Calu3 (cell line): ENCODE data around the gene MRNIP. TPM values are rescaled to one million over a fixed set of nuclear protein-coding genes. Genes with fewer than 3 reads are reported as not detected.

Experiments
- BruUV-seq: library from RNA; stranded (reverse); fragments of 400-500 nt; replicated peaks from 2 replicates; lab custom pipeline; 2021; lab: Mats Ljungman, UMichigan
- CTCF ChIA-PET: fragments of 300-600 bp; sonication (Branson Sonifier 250); formaldehyde crosslinking; loops from one replicate; lab custom pipeline; 2022; ENCODE audit warnings: antibody characterized with exemption; lab: Charles Lee
- DNase-seq: peaks from one replicate; pipeline ENCODE4 v3.0.0; 2022
- H3K27ac Mint-ChIP-seq: one replicate; pipeline ENCODE4 v1.8.0; 2022; ENCODE audit warnings: mixed read lengths; ENCODE audit not compliant: unreplicated experiment
- H3K27me3 Mint-ChIP-seq: one replicate; pipeline ENCODE4 v1.8.0; 2022; ENCODE audit warnings: mixed read lengths; ENCODE audit not compliant: unreplicated experiment
- H3K36me3 Mint-ChIP-seq: one replicate; pipeline ENCODE4 v1.8.0; 2022; ENCODE audit warnings: mild to moderate bottlenecking, moderate library complexity, mixed read lengths; ENCODE audit not compliant: insufficient read depth, unreplicated experiment
- H3K4me1 Mint-ChIP-seq: one replicate; pipeline ENCODE4 v1.8.0; 2022; ENCODE audit warnings: mild to moderate bottlenecking, low read depth, mixed read lengths; ENCODE audit not compliant: unreplicated experiment
- H3K4me3 Mint-ChIP-seq: one replicate; pipeline ENCODE4 v1.8.0; 2022; ENCODE audit warnings: mild to moderate bottlenecking, low read depth, moderate library complexity, mixed read lengths; ENCODE audit not compliant: unreplicated experiment
- H3K9me3 Mint-ChIP-seq: one replicate; pipeline ENCODE4 v1.8.0; 2022; ENCODE audit warnings: low read depth, mixed read lengths; ENCODE audit not compliant: unreplicated experiment
- CTCF ChIP-seq: fragments of 200-600 bp; IDR thresholded peaks from one replicate; pipeline ENCODE4 v1.8.0; 2022; ENCODE audit warnings: antibody characterized with exemption; ENCODE audit not compliant: unreplicated experiment
- intact Hi-C: fragments of 100-400 bp; cut with micrococcal nuclease; formaldehyde crosslinking; loops from one replicate; pipeline ENCODE4 v1.10.0; 2022; ENCODE audit not compliant: unreplicated experiment
- total RNA-seq: library from RNA; stranded (reverse); gene quantifications from 2 replicates; pipeline ENCODE4 v1.2.3, GENCODE V29; 2022

MRNIP gene
- total RNA-seq, 1 experiment from 2014 or later = 47.1 TPM

- DNase-seq = no peak
- Mint-ChIP-seq H3K4me3 (no peak overlapping the region), H3K27ac (peak overlapping the region; percentile 23), H3K36me3 (peaks cover 100% of the 10 kb centered on the region), H3K9me3 (no peaks in the 10 kb centered on the region), H3K4me1 (peaks cover 39% of the 10 kb centered on the region), H3K27me3 (no peaks in the 10 kb centered on the region)
- BruUV-seq = no TSS peak
- no peak for TF ChIP-seq CTCF
- CTCF ChIA-PET = no interaction called here
- intact Hi-C loops = no loop called here
Measured at GRCh38 chr5:179799644-179799973, 59.0 kb downstream of the MRNIP start.

GRCh38 chr5:179798771-179799643 is 59.6 kb downstream of the MRNIP start:
- Mint-ChIP-seq H3K4me1 (peaks cover 39% of the 10 kb centered on the region), H3K27me3 (no peaks in the 10 kb centered on the region), H3K9me3 (no peaks in the 10 kb centered on the region), H3K27ac (peak overlapping the region; percentile 23), H3K4me3 (no peak overlapping the region), H3K36me3 (peaks cover 100% of the 10 kb centered on the region)
- CTCF ChIA-PET = no interaction called here
- BruUV-seq = TSS peak; percentile 8
- intact Hi-C loops = no loop called here
- no peak for DNase-seq
- no peak for TF ChIP-seq CTCF

GRCh38 chr5:179798144-179798770 is 60.4 kb downstream of the MRNIP start:
- peaks cover 31% of the 10 kb centered on the region for H3K4me1 Mint-ChIP-seq
- H3K36me3 Mint-ChIP-seq = peaks cover 100% of the 10 kb centered on the region
- CTCF ChIA-PET = interaction anchor here (1.2 kb wide), 1 partner anchor 10 kb away, joined by 3 read pairs; no protein-coding TSS in a partner anchor
- H3K27ac Mint-ChIP-seq = no peak overlapping the region
- no peaks in the 10 kb centered on the region for H3K9me3 Mint-ChIP-seq
- intact Hi-C loops = no loop called here
- no peak for DNase-seq
- H3K4me3 Mint-ChIP-seq = no peak overlapping the region
- H3K27me3 Mint-ChIP-seq = no peaks in the 10 kb centered on the region
- TF ChIP-seq CTCF = no peak
- no TSS peak for BruUV-seq

GRCh38 chr5:179797741-179798140 is 60.9 kb downstream of the MRNIP start:
- BruUV-seq = no TSS peak
- intact Hi-C loops = no loop called here
- peak overlapping the region; percentile 87 for H3K27ac Mint-ChIP-seq

More at GRCh38 chr5:179797741-179798140, 60.9 kb downstream of the MRNIP start:
- Mint-ChIP-seq H3K27me3 (no peaks in the 10 kb centered on the region), H3K4me1 (peaks cover 27% of the 10 kb centered on the region), H3K9me3 (no peaks in the 10 kb centered on the region), H3K4me3 (peak overlapping the region; percentile 72), H3K36me3 (peaks cover 100% of the 10 kb centered on the region)
- TF ChIP-seq CTCF = no peak
- CTCF ChIA-PET = interaction anchor here (1.2 kb wide), 1 partner anchor 9 kb away, joined by 3 read pairs; no protein-coding TSS in a partner anchor
- no peak for DNase-seq
